GM19193 (cell line): ENCODE results near the gene ELOVL5.
A peak's percentile ranks its signal among the peaks of the same experiment; 100 is the strongest.

Source experiments
- POLR2A ChIP-seq: IDR thresholded peaks from 4 replicates; pipeline ENCODE4 v1.6.1; 2011; ENCODE audit not compliant: insufficient read depth, insufficient read length; ENCODE audit errors: extremely low read depth

The ELOVL5 gene, protein sequence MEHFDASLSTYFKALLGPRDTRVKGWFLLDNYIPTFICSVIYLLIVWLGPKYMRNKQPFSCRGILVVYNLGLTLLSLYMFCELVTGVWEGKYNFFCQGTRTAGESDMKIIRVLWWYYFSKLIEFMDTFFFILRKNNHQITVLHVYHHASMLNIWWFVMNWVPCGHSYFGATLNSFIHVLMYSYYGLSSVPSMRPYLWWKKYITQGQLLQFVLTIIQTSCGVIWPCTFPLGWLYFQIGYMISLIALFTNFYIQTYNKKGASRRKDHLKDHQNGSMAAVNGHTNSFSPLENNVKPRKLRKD

DNA sequence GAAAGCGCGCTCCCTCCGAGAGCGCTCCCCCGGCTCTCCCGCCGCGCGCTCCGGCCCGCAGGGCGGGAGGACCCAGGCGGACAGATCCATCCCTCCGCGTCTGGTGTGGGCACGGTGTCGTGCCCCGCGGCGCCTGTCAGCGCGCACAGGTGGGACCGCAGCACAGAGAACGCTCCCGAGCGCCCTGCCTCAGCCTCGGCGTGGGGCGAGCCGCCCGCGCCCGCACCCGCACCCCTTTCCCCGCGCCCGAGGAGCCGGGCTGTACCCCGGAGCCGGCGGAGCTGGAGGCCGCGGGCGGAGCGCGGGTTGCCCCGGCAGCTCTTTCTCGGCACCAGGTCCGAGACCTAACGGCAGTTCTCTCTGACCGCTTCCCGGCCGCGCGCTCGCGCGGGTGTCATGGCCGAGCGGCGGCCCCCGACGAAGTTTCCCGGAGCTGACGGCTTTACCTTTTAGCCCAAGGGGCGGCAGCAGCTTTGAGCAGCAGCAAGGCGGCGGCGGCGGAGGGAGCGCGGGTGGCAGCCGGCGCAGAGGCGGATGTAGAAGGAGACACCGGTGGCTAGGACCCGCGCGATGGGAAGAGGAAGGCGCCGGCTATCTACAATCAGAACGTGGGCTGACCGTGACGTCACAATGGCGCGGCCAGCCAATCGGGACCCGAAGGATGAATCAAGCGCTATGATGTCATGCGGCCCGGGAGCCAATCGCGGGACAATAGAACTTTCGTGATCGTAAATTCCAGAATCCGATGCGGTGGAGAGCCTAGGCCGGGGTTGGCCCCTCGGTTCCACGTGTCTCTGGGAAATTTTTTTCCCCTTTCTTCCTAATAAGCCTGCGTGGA lies at the start of gene ELOVL5:
ELOVL5 (minus strand) TSS at position 580 of the 838 bp plus-strand sequence. CDS start 53,251 bp downstream, outside the sequence.
- peak; percentile 56 for TF ChIP-seq POLR2A

DNA sequence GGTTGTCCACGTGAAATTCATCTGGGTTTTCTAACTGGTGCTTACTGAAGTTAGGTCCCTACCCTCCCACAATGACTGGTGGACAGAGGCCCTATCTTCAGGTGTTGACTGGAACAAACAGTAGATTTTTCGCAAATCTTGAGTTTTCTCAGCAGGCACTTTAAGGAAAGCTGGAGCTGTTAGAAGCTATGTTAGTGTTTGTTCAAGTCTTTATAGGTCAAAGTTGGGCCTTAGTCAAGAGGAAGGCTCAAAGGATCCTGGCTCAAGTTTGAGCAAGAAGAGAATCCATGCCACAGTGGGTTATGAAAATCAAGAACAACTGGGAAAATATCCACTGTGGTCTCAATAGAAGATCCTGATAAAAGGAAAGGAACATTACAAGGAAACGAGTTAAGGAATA lies 48.5 kb upstream of the ELOVL5 start:
- TF ChIP-seq POLR2A = no peak

DNA sequence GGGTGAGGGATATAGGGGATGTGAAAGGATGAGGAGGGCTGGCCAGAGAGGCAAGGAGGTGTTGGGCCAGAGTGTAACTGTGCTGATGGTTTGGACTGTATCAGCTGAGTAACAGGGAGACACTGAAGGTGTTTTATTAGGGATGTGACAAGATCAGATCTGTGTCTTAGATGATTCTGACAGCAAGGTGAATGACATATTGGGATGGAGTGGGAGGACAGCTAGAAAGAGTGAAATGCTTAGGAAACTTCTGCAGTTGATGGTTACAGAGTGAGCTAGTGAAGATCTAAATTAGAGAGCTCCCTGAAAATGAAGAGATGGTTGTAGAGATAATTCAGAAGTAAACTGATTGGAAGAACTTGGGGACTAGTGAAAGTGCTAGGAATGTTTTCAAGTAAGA lies 47.2 kb upstream of the ELOVL5 start:
- TF ChIP-seq POLR2A = no peak

DNA sequence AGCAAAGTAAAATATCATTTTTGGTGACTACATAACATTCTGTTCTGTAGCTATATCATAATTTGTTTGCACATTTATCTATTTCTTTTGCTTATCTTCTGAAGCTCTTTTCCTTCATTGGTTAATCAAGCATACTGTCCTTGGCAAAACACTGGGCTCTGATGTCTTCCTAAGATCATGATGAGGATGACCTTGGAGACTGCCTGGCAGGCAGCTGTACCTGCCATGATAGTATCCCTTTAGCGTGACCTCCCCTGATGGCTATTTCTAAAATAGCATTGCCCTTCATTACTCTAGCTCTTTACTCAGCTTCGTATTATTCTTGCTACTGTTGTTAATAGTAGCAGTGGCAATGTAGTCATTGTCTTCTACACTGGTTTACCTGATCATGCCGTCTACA lies 46.0 kb upstream of the ELOVL5 start:
- no peak for TF ChIP-seq POLR2A

DNA sequence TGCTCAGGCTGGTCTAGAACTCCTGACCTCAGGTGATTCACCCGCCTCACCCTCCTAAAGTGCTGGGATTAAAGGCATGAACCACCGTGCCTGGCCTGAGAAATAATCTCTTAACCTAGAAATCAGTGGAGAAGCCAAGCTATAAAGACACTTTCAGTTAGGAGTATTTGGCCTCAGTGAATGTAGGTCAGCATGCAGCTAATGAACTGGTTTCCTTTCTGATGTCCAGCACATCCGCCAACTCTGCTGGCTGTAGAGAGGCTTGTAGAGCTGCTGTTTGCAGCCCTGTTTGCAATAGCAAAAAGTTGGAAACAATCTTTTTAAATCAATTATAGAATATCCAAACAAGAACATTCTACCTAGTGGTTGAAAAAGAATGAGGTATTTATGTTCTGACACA lies 42.4 kb upstream of the ELOVL5 start:
- no peak for TF ChIP-seq POLR2A

DNA sequence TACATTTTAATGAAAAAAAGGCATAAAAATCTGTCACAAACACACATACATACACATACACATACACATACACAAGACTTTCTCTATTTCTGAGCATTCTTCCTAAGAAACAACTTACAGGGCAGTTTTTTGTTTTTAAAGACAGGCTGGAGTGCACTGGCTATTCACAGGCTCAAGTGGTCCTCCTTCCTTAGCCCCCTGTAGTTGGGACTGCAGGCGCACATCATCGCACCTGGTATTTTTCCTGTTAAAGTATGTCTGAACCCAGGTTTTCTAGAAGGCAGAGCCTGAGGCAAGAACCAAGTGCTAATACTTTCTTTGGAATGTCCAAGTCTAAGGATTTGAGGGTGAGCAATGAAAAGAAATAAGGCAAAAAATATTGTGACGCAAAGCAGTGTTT lies 41.3 kb upstream of the ELOVL5 start:
- no peak for TF ChIP-seq POLR2A

DNA sequence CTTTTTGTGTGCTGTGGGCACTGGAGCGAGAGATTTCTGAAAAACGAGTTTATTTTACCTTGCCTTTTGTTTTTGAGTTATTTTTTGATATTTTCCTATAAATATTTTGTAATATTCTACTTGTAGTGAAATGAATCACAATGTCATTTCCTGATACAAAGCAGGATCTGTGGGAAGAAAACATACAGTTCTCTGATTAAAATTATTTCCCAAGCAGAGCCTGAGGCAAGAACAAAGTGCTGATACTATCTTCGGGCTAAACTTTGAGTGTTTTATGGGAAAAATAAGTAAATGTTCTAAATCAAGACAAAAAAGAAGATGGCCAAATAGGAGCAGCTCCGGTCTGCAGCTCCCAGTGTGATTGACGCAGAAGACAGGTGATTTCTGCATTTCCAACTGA lies 33.7 kb upstream of the ELOVL5 start:
- no peak for TF ChIP-seq POLR2A

DNA sequence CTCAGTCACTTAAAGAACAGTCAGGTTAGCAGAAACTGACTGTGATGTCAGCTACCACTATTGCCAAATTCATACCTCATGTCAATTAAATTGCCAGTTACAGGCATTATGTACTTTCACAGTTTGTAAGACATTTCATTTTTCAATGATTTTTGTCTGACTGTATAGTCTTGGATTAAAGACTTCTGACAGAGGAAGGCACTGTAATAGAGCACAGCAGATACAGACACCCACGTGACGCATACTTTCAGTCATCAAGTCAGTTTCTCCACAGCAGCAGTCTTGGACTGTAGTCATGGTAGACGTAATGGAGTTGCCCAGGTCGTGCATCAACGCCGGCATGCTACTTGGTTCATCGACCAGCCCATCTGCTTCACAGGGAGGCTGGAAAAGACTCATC lies 29.5 kb upstream of the ELOVL5 start:
- no peak for TF ChIP-seq POLR2A

DNA sequence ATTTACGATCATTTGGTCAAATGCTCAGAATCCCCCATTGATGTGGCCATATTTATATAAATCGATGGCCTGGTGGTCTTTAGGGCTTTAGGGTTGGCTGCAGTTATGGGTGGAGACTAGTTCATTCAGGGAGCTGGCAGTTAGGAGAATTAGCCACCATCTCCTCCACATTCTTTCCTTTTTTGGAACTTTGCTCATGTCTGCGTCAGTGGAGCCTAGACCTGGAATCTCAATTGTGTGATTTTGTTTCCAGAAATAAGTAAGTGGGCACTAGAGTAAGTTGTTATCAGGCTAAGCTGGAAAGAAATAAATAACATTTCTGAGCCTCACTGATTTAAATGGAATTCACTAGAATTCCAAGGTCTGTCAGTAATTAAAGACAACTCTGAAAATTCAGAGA lies 29.0 kb upstream of the ELOVL5 start:
- no peak for TF ChIP-seq POLR2A

DNA sequence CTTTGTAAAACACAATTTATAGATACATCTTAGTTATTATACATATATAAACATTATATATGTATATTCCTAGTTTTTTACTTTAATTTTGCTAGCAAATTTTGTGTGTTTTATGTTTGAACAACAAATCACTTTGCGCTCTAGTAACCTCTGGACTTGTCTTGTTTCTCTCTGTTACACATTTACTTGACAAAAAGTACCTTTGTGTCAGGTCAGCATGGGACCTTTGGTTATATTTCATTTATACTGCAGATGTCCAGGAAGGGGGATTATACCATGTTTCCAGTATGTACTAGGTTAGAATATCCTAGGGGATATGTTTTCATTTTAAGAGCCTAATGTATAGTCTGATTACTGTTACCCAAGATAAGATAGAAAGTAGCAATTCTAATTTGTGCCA lies 28.5 kb upstream of the ELOVL5 start:
- no peak for TF ChIP-seq POLR2A

DNA sequence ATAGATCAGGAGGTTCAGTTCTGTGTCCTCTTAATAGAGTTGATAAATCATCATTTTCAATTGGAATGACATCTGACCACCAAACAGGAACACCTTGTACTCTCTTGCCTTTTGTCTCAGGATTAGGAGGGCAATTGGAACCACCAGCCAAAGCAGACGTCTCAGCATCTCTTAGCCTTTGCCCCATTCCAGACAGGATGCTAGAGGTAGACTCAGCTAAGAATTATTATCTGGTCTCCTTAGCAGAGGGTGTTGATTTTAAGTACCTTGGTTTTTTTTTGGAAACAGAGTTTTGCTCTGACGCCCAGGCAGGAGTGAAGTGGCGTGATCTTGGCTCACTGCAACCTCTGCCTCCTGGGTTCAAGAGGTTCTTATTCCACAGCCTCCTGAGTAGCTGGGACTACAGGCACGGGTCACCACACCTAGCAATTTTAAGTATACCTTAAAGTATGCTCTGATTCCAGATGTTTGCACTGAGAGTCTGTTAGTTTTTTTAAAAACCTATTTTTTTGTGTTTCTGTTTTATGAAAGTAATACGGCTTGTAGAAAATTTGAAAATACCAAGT lies 28.0 kb upstream of the ELOVL5 start:
- TF ChIP-seq POLR2A = no peak

DNA sequence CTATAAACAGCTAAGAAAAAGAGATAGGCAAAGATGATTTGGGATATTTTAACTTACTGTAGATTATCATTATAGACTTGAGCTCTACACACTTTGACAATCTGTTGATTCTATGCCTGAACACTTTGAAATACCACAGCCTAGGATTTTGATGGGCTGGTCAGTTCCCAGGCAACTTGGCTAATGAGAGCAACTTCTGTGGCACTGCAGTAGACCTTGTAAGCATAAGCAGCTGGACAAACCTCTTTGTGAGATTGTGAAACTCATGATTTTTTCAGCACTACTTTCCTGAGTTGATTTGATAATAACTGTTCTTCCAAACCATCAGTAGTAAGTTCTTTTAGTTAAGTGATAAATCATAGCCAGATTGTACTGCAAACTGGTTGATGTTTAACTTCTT lies 27.1 kb upstream of the ELOVL5 start:
- TF ChIP-seq POLR2A = no peak

DNA sequence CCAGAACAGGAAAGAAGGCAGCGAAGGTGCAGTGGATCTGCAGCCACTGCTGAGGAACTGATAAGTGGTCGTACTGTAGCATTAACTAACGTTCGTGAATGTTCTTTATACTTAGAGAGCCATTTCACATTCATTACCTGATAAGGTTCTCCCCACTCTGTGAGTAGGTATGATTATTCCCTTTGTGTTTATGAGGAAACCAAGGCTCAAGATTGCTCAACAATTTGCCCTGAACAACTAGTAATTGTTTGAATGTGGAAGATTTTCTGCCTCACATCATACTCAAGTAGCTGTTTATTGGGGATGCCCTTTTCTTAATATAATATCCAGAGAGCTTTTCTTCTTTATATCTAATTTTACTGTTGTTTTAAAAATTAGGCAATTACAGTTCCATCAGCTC lies 24.9 kb upstream of the ELOVL5 start:
- TF ChIP-seq POLR2A = no peak

DNA sequence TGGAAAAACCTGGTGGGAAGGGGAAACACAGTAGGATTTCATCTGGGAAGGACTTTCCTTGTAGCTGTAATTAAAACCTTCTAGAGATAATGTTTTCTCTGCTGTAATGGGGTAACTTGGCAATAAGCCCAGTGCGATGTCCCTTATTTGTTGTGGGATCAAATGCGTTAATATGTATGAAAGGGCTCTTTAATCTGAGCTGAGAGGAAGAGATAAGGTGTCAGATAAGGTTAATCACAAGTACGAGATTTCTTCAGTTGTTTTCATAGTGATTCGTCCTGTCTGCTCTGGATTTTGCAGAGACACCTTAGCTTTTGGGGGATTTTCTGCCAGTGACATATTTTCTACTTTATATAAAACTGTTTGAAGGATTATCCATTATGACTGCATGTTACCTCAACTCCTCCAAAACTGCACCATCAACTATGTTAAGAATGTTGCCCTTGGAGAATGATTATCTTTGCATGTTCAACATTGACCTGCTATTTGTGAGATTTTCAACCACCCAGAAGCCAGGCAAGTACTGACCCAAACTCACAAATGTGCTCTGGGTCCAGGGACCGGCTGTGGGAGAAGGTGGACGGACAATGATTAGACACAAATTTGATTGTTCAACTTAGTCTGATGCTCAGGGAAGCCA lies 21.2 kb upstream of the ELOVL5 start:
- TF ChIP-seq POLR2A = no peak

DNA sequence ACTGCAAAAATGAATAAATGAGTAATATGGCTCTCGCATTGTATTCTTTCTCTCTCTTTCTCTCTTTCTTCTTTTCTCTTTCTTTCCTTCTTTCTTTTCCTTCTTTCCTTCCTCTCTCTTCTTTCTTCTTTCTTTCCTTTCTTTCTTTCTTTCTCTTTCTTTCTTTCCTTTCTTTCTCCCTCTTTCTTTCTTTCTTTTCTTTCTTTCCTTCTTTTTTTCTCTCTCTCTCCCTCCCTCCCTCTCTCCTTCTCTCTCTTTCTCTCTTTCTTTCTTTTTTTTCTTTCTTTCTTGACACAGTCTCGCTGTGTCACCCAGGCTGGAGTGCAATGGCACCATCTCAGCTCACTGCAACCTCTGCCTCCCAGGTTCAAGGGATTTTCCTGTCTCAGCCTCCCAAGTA lies 20.3 kb upstream of the ELOVL5 start:
- no peak for TF ChIP-seq POLR2A
